NCI-H2227 (cell line): Measurements from ENCODE around the gene NPRL2.

Experiments
- DNase-seq: peaks from one replicate; lab custom pipeline; 2025; ENCODE audit not compliant: unreplicated experiment; lab: John Stamatoyannopoulos, UW

NPRL2 gene

DNA sequence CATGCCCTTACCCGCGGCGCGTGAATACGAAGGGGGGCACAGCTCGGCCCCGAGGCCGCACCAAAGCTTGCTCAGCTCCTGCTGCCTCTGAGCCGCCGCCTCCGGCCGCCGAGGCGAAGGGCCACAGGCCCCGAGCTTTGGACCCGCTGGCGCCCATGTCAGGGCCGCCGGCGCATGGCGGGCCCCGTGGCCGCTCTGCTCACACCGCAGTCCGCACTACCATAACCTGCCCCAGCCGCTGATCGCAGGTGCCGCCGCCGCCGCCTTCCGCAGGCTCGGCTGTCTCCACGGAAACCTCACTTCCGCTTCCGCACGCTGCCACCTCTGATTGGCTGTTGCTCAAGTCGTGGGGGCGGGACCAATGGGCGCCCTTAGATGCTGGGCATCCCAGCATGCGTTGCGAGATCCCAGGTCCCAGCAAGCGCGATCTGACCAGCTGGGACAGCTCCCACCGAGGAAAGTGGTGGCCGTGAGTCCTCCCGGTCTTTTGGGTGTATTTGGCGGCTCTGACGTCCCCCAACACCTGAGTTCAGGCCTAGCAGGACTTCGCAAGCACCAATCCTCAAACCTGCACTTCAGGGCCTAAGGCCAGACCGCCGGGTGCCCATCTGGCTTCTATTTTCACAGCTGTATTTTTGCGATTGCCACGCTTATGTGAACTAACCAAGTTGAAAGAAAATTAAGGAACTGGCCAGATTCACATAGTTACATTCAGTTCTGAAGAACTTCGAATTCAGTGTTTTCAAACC lies 22.5 kb downstream of the NPRL2 start, which contains the start of gene TUSC2:
TSS of gene TUSC2 (minus strand) at position 281 of the 749 bp plus-strand sequence. CDS start at position 157, 124 bp downstream.
- peak; percentile 96 for DNase-seq

DNA sequence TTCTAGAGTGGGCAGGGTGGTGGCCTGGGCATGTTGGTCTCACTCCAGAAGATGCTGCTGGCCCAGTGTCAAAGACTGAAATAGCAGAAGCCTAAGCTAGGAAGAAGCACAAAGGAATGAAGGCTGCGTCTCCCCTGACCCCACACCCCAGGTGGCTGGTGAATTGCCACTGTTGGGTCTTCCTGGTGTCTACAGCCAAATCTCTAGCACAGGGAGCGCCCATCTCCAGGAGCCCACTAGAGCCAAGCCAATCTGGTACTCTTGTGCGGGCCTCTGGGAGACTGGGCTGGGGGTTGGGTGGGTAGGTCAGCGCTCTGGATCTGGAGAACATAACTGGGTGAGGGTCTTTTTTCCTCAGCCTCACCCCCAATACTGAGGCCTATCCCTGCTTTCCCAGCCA lies 23.4 kb downstream of the NPRL2 start:
- DNase-seq, result no peak

DNA sequence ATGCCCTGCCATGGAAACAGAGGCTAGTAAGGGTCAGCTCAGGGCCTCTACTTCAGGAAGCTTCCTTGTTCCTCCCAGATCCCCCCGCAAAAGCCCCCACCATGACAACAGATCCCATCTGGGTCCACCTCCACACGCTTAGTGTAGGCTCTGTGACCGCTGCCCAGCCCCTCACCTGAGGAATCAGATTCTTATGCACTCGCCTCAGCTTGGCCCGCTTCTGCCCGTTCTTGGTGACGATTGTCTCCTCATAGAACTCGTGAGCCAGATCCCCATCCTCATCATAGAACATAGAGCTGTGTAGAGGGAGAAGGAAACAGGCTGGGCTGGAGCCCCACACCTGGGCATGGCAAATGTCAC lies 24.4 kb downstream of the NPRL2 start:
- DNase-seq, result no peak

DNA sequence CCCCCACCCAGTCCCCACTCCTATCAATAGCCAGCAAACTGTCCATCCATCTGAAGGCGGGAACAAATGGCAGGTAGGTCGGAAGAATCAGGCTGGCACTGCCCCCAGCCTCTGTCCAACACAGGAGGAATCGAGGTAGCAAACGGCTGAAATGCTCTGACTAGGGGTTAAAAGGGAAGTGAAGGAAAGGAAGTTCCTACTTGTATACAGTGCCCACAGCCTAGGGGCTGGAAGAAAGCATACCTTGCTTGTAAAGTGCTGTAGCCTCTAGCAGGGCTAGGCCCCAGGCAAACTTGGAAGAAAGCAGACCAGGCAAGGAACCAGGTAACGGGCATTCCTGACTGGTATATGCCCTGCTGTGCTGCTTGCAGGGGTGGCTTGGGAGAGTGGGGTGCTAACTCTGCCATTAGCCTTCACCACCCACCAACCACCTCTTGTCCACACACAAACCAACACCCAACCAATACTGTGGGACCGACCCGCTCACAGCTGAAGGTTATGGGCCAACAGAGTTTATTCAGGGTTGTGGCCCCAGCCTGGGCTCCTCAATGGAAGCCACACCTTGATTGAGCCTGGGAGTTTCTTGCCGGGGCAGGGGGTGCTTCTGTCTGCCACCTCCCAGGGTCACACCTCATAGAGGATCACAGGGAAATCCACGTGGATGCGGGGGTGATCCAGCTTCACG lies 24.9 kb downstream of the NPRL2 start:
- DNase-seq, result no peak

DNA sequence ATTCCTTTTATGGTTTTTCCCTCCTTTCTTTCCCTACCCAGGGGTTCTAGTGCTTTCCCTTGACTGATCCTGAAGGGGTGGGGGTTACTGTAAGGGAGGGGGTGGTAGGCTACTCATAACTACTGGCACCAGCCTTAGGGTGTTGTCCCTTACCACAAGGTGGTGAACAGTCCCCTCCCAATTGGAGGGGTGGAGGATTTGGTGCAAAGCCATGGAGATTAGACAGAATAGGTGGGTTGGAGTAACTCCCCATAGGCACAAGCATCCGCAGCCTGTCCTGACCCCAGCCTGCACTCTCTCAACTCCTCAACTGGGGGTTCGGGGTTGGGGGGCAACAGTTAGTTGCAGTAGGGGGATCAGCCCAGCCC lies 25.5 kb downstream of the NPRL2 start:
- DNase-seq, result no peak

DNA sequence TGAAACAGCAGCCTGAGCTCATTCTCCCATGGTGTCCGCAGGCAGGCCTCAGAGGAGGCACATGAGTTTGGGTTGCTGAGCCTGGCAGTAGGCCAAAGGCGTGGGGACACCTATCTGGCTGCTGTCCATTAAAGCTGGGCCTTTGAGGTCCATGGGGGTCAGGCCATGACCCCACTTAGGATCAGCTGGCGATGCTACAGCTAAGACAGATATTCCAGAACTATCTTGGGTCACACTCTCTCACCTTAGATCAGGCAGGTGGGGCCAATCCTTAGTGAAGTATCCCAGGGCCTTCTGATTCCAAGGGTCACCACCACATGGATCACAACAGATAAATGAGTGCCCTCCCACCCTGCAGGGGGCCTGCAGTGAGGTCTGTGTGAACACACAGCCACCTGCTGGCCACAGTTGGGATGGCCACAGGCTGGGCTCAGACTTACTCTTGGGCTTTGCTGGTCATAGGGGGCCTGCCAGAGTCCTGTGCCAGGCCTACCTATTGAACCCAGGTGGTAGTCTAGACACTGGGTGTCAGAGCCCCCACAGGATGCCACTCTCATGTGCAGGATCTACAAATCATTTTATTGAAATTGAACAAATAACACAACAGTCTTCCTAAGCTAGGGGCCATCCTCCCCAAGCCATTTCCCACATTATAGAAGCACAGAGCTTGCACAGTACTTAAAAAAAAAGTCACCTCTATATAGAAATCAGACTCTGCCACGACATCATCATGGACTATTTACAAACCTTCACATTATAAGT lies 26.0 kb downstream of the NPRL2 start:
- DNase-seq, result peak; percentile 81

DNA sequence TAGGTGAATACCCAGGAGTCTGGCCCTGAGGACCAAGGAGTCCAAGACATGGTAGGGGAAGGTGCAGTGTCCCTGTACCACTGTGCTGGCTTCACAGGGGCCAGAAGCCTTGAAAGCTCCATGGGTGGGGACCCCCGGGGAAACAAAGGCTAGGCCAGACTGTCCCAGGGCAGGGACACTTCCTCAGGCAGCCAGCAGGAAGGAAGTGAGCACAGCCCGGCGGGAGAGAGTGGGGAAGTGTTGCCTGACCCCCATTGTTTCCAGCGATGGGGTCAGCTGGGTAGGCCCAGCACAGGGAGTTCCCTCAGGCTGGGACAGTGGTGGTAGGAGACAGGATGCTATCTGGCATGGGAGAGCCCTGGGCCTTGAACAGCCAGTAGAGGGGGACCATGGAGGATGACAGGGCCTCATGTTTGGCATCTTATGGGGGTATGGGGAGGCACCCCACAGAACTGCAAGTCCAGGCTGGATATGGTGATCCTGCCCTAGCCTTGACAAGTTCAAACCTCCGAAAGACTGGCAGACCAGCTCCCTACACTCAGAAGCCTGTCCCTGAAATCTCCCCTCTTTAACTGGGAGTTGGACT lies 26.9 kb downstream of the NPRL2 start:
- no peak for DNase-seq

DNA sequence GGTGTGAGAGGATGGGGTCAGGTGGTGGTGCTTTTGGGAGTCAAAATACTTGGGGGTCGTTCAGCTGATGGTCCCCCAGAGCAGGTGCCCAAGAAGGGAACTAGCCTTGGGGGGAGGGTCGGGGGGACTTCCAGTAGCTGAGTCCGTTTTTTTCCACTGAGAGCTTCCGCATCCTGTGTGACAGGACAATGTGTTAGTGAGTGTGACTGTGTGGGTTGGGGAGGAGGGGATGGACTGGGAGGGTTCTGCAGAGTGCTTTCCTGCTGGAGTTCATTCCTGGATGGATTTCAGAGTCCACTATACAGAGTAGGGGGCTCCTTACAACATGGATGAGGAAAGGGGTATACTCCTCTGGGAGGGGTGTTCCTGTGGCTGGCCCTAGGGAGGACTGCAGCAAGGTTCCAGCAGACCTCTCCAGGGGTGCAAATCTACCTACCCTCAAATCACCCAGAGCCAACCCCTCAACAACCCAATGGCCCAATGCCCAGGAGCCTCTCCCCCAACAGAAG lies 27.4 kb downstream of the NPRL2 start:
- no peak for DNase-seq

DNA sequence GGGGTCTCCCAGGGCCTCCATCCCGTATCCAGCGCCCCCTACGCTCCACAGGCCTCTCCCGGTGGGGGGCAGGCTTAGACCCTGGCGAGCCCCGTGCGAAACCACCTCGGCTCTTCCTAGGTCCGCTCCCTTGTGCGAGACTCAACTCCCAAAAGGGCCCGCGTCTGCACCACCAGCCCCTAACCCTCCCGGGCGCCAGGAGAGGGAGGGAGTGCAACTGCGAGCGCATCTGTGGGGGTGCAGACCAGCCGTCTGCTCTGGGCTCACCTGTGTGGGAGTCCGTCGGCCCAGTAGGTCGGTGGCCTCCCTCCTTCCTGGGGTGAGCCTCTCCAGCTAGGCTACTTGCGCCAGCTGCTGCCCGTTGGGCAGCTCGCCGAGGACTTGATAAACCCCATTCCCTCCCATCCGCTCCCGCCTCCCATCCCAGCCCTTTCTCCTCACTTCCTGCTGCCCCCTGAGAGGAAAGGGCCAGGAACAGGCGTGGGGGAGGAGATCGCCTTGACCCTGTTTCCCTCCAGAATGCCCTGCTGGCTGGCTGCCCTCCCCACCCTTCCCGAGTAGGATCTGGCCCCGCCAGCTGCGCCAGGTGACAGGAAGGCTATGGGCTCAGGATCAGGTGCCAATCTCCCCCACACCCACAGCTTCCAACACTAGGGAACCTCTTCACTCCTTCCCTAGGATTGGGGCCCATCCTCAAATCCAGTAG lies 28.0 kb downstream of the NPRL2 start, which contains the start of gene HYAL2:
TSS of gene HYAL2 (minus strand) at position 360 of the 706 bp plus-strand sequence. CDS start 2,256 bp downstream, outside the sequence.
- no peak for DNase-seq

DNA sequence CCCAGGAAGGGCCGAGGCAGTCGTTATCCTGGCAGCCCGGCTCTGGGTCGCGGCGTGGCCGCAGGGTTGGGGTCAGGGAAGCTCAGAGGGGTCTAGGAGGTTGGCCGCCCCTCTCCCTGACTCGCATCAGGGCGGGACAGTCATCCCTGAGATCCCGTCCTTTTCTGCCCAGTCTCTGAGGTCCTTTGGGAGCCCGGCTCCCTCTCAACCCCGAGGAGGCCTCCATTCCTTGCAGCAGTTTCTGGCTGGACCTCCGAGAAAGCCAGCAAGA lies 28.5 kb downstream of the NPRL2 start:
- DNase-seq, result no peak

DNA sequence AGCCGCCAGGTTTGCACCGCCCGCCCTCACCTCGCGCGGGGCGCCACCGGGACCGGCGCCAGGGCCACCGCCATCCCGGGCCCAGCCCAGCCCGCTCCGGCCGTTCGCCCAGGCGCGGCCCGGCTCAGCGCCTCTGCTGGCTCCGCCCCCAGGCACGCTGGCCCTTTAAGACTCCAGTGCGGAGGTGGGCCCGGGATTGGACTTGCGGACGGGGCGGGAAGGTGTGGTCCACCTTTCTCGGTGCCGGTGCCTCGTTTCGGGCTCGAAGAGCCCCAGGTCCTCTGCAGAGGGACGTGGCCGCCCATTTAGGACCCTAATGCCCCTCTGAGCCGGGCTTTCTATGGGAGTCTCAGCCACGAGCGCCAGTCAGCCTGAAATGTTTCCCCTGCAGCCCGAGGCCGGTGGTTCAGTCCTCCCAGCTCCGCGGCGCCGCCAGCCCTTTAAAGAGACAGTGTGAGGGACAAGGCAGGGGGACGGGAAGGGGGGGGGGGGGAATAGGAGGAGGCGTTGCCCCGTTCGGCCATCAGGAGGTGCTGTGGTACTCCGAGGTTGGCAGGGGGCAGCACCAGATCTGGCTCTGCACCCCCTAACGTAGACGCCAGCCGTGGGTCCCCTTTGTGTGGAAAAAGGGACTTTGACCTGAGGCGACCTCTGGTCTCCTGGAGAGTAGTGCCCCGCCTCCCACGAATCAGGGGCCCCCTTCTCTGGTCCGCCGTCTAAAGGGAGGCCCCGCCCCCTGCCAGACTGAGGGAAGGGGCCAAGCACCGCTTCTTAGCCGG lies 29.1 kb downstream of the NPRL2 start:
- peak; percentile 88 for DNase-seq

DNA sequence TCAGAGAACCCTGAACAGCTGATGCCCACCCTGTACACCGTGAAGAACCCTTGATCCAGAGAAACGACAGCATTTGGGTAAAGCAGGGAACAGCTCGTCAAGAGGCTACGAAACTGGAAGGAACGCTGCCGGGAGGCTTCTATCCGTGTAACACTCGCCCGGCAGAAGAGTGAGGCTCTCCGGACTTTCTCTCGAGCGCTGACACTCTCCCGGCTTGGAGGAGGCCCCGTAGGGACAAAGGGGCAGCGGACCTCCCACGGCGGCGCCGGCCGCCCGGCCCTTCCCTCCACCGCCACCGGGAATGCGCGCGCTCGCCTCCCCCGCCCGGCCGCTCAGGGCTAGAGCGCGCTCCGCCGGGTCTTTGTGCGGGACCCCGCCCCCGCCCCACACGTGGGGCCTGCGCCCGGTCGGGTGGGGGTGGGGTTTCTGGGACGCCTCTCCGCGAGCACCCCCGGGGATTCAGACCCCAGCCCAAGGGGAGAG lies 29.7 kb downstream of the NPRL2 start:
- peak; percentile 84 for DNase-seq

DNA sequence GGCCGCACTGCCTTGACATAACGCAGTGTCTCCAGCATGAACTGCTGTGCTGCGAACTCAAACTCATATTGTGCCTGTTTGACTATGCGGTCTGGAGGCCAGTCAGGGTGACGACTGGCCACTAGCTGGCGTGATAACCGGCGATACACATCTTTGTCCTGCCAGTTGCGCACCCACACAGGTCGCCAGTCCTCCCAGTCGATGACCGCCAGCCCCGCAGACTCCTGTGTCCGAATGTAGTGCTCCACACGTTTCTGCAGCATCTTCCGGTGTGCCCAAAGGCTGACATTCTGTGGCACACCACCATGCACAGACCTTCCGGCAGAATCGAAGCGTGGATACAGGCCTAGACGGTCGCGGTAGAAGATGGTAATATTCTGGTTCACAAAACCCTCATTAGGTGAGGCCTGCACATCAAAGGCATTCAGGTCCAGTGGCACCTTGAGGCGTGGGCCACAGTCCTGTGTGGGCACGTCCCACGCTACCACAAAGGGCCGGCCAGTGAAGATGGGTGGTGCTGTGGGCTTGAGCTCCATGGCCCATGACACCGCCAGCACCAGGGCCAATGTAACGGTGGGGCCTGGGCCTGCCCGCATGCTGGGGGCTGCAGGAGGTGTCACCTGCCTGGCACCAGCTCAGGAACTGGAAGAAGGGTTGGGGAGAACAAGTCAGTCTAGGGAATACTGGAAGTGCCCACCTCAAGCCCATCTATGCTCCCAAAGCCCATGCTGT lies 30.5 kb downstream of the NPRL2 start:
- no peak for DNase-seq

DNA sequence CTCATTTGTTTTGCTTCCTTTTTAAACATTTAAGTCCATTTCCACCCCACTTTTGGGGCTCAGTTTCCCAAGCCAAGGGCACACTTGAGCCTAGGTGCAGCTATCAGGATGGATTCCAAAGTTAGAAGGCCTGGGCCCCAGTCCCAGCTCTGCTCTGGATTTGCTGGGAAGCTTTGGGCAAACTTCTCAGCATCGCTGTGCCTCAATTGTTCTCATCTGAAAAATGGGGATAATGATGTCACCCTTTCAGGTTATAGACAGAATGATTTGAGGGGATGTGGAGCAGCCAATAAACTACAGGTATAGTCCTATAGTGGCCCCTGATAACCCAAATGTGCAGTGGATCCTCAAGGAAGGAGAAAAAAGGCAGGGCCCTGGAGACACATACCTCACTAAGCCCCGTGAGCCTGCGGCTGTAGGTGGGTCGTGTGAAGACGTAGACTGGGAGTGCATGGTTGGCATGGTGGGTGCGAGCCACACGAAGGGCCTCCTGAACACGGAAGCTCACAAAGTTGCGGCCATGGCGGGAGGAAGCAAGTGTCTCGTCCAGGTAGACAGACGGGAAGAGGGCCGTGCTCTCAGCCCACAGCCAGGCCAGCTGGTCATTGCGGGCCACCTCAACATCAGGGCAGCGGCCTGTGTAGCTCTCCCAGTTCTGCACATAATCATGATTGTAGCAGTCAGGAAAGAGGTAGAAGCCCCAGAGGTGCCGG lies 31.2 kb downstream of the NPRL2 start:
- no peak for DNase-seq

DNA sequence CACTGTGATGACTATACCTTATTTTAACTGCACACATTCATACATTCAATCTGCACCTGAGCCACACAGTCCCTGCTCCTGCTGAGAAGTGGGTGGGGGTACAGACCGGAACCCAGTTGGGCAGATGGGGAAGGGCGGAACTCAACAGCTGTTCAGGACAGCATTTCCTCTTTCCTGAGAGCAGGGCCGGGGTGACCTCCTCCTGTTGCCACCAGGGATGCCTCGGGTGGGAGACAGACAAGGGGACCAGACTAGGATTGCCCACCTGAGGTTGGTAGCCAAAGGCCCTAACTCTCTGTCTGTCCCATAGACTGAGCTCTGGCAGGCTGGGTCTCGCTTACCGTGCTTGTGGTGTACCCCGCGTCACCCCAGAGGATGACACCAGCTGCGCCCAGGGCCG lies 32.0 kb downstream of the NPRL2 start:
- DNase-seq, result no peak

DNA sequence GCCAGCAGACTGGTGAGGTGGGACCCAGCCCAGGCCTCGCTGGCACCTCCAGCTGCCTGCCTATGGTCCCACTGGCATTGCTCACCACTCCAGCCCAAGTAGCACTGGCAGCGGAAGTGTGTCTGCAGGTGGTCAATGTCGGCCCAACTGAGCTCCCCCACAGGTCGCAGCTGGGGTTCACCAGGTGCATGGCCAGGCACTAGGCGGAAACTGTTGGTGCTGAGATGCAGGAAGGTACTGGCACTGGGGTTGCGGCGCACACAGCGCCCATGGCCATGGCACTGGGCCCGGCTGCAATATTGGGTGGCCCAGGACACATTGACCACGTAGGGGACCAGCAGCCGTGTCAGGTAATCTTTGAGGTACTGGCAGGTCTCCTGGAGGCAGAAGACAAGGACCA lies 32.4 kb downstream of the NPRL2 start:
- no peak for DNase-seq

DNA sequence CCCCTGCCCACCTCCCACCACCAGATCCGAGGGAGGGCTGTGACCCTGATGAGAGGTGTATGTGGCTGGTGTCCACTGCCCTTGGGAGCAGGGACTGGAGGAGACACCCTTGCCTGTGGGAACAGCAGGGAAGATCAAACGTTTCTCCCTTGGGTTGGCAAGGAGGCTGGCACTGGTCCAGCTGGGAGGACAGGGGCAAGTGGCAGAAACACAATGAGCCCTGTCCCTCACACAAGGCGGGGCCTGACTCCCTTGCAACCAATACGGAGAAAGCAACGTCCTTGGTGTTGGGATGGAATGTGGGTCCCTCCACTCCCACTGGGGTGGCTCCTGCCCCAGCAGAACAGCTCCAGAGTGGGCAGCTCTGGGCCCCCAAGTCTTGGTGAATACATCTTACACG lies 33.3 kb downstream of the NPRL2 start:
- DNase-seq, result no peak

DNA sequence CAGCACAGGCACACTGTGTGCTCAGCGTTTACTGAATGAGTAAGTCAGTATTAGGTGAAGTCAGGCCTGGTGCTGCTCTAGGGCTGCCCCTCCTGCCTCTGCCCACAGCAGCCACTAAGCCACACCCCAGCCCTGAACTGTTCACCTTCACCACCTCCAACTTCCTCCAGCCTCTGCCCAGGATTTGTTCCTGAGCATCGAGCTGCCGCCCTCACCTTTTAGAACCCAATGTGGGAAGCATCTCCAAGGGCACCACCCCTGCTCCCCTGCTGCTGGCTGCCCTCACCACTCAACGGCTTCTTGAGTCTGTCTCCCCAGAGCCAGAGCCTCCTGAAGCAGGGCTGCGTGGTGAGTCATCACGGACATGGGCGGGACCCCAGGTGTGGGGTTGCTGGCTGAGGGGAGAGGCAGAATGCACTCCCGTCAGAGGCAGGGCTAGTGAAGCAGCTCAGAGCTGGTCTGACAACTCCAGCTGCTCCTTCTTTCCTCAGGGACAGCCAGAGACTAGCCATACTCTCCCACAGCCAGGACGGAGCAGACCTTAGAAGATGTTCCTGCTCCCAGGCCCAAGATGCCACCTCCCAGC lies 33.8 kb downstream of the NPRL2 start:
- peak; percentile 67 for DNase-seq
